ENCODE results near the gene FLNB.

GRCh38 chr3:58190291-58190690 is 182.1 kb downstream of the FLNB start:
- no peak for TF ChIP-seq CTCF (IDR thresholded peaks at IDR 0.05; ENCODE audit: low read length)
- no peak for TF ChIP-seq EZH2phosphoT487 (IDR thresholded peaks at IDR 0.05; ENCODE audit: low read length)
